ENCODE data around the gene KCNV2.

GRCh38 chr9:2688636-2689035, 28.7 kb upstream of the KCNV2 start:
- TF ChIP-seq POLR2AphosphoS5 (IDR thresholded peaks at IDR 0.05) (no peak), CTCF (IDR thresholded peaks at IDR 0.05 in 8 of 11, conservative IDR thresholded peaks at IDR 0.05 in 3 of 11) (no peak)
